ENCODE results near the gene DSTN. TPM values are rescaled to one million over a fixed set of nuclear protein-coding genes. Genes with fewer than 3 reads are reported as not detected.
A peak's percentile ranks its signal among the peaks of the same experiment; 100 is the strongest.

The DSTN gene
- total and polyA plus RNA-seq, 2 experiments from 2014 or later = 162 to 459 TPM

DNA sequence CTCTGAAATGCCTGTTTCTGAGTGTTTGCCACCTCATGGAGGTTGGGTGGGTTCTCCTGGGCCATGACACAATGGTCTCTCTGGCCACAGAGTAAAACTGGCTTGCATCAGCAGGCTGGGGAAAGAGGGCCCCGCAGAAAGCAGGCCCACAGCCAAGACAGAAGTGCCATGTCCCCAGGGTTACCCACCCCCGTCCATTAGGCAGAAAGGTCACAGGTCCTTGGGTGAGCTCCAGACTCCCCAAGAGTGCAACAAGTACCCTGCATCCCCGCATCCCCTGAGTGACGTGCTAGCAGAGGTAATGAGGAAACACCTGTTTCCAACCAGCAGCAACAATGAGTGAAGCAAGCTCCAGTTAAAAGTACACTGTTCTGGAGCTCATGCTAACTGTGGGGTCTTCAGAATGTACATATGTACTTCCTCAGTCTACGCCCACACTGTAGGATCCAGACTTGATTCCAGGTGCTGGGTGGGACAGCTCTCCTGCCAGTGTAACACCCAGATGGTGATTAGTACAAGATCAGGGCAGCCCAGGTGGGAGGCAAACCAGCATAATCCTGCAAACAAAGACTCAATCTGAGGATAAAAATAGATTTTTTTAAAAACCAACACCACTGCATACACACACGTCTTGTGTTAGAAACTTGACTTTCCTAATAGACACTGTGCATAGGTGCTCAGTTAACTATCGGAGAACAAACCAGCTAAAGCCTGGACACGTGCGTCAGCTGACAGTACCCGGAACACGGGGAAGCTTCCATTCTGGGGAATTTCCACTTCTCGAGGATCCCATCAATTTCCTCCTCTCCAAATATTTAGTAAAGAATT is 80.6 kb downstream of the DSTN start:
- Histone ChIP-seq H3K79me2 (replicated peaks; ENCODE audit: insufficient read depth) (peaks cover 92% of the 10 kb centered on the region), H4K20me1 (replicated peaks; ENCODE audit: insufficient read depth) (peaks cover 11% of the 10 kb centered on the region; the same call in 1 of the 2 replicates), H3K4me3 (no peak overlapping the region), H3K9me2 (ENCODE audit: insufficient read depth) (no peaks in the 10 kb centered on the region), H3K27me3 (ENCODE audit: insufficient read depth) (no peaks in the 10 kb centered on the region), H3K36me3 (ENCODE audit: insufficient read depth) (no peaks in the 10 kb centered on the region), H3K4me2 (no peak overlapping the region), H3F3A (replicated peaks; ENCODE audit: low read depth) (no peaks in the 10 kb centered on the region), H3K27ac (ENCODE audit: low read depth) (no peak overlapping the region), H2AFZ (no peak overlapping the region), H3K4me1 (ENCODE audit: insufficient read depth) (peaks cover 18% of the 10 kb centered on the region)
- H3K27me3 Mint-ChIP-seq (ENCODE audit: insufficient read depth, low read depth, poor library complexity) = peaks cover 19% of the 10 kb centered on the region
- no peak overlapping the region for H3K4me3 Mint-ChIP-seq
- H3K4me1 Mint-ChIP-seq = peaks cover 52% of the 10 kb centered on the region
- DNase-seq (ENCODE audit: low spot score) (no peak), ATAC-seq (no peak)
- TF ChIP-seq NANOG (IDR thresholded peaks at IDR 0.05; ENCODE audit: borderline replicate concordance) = no peak
- no peak for TF ChIP-seq POLR2AphosphoS5 (IDR thresholded peaks at IDR 0.05; ENCODE audit: low read depth)
- no peak for TF ChIP-seq ZNF331 (CRISPR knock-in tag; IDR thresholded peaks at IDR 0.05; ENCODE audit: low read depth)
- TF ChIP-seq, protein P1, sequence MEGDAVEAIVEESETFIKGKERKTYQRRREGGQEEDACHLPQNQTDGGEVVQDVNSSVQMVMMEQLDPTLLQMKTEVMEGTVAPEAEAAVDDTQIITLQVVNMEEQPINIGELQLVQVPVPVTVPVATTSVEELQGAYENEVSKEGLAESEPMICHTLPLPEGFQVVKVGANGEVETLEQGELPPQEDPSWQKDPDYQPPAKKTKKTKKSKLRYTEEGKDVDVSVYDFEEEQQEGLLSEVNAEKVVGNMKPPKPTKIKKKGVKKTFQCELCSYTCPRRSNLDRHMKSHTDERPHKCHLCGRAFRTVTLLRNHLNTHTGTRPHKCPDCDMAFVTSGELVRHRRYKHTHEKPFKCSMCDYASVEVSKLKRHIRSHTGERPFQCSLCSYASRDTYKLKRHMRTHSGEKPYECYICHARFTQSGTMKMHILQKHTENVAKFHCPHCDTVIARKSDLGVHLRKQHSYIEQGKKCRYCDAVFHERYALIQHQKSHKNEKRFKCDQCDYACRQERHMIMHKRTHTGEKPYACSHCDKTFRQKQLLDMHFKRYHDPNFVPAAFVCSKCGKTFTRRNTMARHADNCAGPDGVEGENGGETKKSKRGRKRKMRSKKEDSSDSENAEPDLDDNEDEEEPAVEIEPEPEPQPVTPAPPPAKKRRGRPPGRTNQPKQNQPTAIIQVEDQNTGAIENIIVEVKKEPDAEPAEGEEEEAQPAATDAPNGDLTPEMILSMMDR (conservative IDR thresholded peaks at IDR 0.05; ENCODE audit: low read depth in 2 of 2) = no peak
- TF ChIP-seq, protein P2, sequence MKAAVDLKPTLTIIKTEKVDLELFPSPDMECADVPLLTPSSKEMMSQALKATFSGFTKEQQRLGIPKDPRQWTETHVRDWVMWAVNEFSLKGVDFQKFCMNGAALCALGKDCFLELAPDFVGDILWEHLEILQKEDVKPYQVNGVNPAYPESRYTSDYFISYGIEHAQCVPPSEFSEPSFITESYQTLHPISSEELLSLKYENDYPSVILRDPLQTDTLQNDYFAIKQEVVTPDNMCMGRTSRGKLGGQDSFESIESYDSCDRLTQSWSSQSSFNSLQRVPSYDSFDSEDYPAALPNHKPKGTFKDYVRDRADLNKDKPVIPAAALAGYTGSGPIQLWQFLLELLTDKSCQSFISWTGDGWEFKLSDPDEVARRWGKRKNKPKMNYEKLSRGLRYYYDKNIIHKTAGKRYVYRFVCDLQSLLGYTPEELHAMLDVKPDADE (IDR thresholded peaks at IDR 0.05) = no peak
- no peak for TF ChIP-seq STAT1 (IDR thresholded peaks at IDR 0.05; ENCODE audit: unreplicated experiment)
- TF ChIP-seq CREB1 (CRISPR knock-in tag; IDR thresholded peaks at IDR 0.05; ENCODE audit: low read depth) = no peak
- TF ChIP-seq, protein P3, sequence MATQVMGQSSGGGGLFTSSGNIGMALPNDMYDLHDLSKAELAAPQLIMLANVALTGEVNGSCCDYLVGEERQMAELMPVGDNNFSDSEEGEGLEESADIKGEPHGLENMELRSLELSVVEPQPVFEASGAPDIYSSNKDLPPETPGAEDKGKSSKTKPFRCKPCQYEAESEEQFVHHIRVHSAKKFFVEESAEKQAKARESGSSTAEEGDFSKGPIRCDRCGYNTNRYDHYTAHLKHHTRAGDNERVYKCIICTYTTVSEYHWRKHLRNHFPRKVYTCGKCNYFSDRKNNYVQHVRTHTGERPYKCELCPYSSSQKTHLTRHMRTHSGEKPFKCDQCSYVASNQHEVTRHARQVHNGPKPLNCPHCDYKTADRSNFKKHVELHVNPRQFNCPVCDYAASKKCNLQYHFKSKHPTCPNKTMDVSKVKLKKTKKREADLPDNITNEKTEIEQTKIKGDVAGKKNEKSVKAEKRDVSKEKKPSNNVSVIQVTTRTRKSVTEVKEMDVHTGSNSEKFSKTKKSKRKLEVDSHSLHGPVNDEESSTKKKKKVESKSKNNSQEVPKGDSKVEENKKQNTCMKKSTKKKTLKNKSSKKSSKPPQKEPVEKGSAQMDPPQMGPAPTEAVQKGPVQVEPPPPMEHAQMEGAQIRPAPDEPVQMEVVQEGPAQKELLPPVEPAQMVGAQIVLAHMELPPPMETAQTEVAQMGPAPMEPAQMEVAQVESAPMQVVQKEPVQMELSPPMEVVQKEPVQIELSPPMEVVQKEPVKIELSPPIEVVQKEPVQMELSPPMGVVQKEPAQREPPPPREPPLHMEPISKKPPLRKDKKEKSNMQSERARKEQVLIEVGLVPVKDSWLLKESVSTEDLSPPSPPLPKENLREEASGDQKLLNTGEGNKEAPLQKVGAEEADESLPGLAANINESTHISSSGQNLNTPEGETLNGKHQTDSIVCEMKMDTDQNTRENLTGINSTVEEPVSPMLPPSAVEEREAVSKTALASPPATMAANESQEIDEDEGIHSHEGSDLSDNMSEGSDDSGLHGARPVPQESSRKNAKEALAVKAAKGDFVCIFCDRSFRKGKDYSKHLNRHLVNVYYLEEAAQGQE (IDR thresholded peaks at IDR 0.05; ENCODE audit: unreplicated experiment) = no peak
- TF ChIP-seq, protein P4, sequence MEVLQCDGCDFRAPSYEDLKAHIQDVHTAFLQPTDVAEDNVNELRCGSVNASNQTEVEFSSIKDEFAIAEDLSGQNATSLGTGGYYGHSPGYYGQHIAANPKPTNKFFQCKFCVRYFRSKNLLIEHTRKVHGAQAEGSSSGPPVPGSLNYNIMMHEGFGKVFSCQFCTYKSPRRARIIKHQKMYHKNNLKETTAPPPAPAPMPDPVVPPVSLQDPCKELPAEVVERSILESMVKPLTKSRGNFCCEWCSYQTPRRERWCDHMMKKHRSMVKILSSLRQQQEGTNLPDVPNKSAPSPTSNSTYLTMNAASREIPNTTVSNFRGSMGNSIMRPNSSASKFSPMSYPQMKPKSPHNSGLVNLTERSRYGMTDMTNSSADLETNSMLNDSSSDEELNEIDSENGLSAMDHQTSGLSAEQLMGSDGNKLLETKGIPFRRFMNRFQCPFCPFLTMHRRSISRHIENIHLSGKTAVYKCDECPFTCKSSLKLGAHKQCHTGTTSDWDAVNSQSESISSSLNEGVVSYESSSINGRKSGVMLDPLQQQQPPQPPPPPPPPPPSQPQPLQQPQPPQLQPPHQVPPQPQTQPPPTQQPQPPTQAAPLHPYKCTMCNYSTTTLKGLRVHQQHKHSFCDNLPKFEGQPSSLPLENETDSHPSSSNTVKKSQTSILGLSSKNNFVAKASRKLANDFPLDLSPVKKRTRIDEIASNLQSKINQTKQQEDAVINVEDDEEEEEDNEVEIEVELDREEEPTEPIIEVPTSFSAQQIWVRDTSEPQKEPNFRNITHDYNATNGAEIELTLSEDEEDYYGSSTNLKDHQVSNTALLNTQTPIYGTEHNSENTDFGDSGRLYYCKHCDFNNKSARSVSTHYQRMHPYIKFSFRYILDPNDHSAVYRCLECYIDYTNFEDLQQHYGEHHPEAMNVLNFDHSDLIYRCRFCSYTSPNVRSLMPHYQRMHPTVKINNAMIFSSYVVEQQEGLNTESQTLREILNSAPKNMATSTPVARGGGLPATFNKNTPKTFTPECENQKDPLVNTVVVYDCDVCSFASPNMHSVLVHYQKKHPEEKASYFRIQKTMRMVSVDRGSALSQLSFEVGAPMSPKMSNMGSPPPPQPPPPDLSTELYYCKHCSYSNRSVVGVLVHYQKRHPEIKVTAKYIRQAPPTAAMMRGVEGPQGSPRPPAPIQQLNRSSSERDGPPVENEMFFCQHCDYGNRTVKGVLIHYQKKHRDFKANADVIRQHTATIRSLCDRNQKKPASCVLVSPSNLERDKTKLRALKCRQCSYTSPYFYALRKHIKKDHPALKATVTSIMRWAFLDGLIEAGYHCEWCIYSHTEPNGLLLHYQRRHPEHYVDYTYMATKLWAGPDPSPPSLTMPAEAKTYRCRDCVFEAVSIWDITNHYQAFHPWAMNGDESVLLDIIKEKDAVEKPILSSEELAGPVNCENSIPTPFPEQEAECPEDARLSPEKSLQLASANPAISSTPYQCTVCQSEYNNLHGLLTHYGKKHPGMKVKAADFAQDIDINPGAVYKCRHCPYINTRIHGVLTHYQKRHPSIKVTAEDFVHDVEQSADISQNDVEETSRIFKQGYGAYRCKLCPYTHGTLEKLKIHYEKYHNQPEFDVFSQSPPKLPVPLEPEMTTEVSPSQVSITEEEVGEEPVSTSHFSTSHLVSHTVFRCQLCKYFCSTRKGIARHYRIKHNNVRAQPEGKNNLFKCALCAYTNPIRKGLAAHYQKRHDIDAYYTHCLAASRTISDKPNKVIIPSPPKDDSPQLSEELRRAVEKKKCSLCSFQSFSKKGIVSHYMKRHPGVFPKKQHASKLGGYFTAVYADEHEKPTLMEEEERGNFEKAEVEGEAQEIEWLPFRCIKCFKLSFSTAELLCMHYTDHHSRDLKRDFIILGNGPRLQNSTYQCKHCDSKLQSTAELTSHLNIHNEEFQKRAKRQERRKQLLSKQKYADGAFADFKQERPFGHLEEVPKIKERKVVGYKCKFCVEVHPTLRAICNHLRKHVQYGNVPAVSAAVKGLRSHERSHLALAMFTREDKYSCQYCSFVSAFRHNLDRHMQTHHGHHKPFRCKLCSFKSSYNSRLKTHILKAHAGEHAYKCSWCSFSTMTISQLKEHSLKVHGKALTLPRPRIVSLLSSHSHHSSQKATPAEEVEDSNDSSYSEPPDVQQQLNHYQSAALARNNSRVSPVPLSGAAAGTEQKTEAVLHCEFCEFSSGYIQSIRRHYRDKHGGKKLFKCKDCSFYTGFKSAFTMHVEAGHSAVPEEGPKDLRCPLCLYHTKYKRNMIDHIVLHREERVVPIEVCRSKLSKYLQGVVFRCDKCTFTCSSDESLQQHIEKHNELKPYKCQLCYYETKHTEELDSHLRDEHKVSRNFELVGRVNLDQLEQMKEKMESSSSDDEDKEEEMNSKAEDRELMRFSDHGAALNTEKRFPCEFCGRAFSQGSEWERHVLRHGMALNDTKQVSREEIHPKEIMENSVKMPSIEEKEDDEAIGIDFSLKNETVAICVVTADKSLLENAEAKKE (CRISPR knock-in tag; IDR thresholded peaks at IDR 0.05) = no peak
- TF ChIP-seq EZH2phosphoT487 (IDR thresholded peaks at IDR 0.05; ENCODE audit: unreplicated experiment) = no peak
- TF ChIP-seq ZNF114 (CRISPR knock-in tag; IDR thresholded peaks at IDR 0.05) = no peak
- no peak for TF ChIP-seq JUNB (IDR thresholded peaks at IDR 0.05; ENCODE audit: unreplicated experiment)
- no peak for TF ChIP-seq EZH2 (IDR thresholded peaks at IDR 0.05; ENCODE audit: low read depth, unreplicated experiment)
- peaks cover 16% of the 10 kb centered on the region for H3K36me3 Mint-ChIP-seq (ENCODE audit: low read depth)
- H3K27ac Mint-ChIP-seq = peak overlapping the region; percentile 78; the same call in 1 of the 2 replicates
- no peaks in the 10 kb centered on the region for H3K9me3 Mint-ChIP-seq

All from GM23338 (cell line).